HEK293 (cell line): ENCODE data around the gene SLC16A13.
A peak's percentile ranks its signal among the peaks of the same experiment; 100 is the strongest.

ENCODE experiments used
- GLI2 ChIP-seq: fragments of 450-650 bp; formaldehyde crosslinking; IDR thresholded peaks from 2 replicates; pipeline ENCODE4; 2017; ENCODE audit warnings: missing biosample characterization, missing genetic modification characterization, low read depth, borderline replicate concordance
- HOXA7 ChIP-seq: sonication (generic); formaldehyde crosslinking; IDR thresholded peaks from 2 replicates; pipeline ENCODE4 v1.8.1; 2022; ENCODE audit warnings: missing genetic modification reagents, borderline replicate concordance
- HOXC10 ChIP-seq: sonication (generic); formaldehyde crosslinking; IDR thresholded peaks from 2 replicates; pipeline ENCODE4 v1.8.1; 2023; ENCODE audit warnings: mild to moderate bottlenecking, missing genetic modification reagents
- HOXD13 ChIP-seq: sonication (generic); formaldehyde crosslinking; IDR thresholded peaks from 2 replicates; pipeline ENCODE4 v1.8.0; 2022; ENCODE audit warnings: missing genetic modification reagents, borderline replicate concordance
- KLF7 ChIP-seq: fragments of 450-650 bp; formaldehyde crosslinking; IDR thresholded peaks from 2 replicates; pipeline ENCODE4 v1.5.1; 2016; ENCODE audit warnings: missing biosample characterization, missing genetic modification characterization, borderline replicate concordance
- MZF1 ChIP-seq: fragments of 450-650 bp; formaldehyde crosslinking; IDR thresholded peaks from 2 replicates; pipeline ENCODE4 v1.5.1; 2017; ENCODE audit warnings: missing biosample characterization, missing genetic modification characterization, borderline replicate concordance
- OSR2 ChIP-seq: fragments of 450-650 bp; formaldehyde crosslinking; IDR thresholded peaks from 2 replicates; pipeline ENCODE4 v1.5.1; 2016; ENCODE audit warnings: missing biosample characterization, missing genetic modification characterization
- SALL2 ChIP-seq: fragments of 450-650 bp; formaldehyde crosslinking; IDR thresholded peaks from 2 replicates; pipeline ENCODE4 v1.5.0; 2017; ENCODE audit warnings: missing biosample characterization, mild to moderate bottlenecking, missing genetic modification characterization, borderline replicate concordance
- YY2 ChIP-seq: fragments of 450-650 bp; formaldehyde crosslinking; IDR thresholded peaks from 2 replicates; pipeline ENCODE4 v1.5.1; 2016; ENCODE audit warnings: missing biosample characterization, missing genetic modification characterization
- ZIC2 ChIP-seq: fragments of 450-650 bp; formaldehyde crosslinking; IDR thresholded peaks from 2 replicates; pipeline ENCODE4 v1.5.1; 2016; ENCODE audit warnings: missing biosample characterization, missing genetic modification characterization
- ZNF2 ChIP-seq: fragments of 450-650 bp; formaldehyde crosslinking; IDR thresholded peaks from 2 replicates; pipeline ENCODE4 v1.5.1; 2016; ENCODE audit warnings: missing biosample characterization, missing genetic modification characterization
- ZNF211 ChIP-seq: fragments of 450-650 bp; formaldehyde crosslinking; IDR thresholded peaks from 2 replicates; pipeline ENCODE4 v1.5.1; 2016; ENCODE audit warnings: low read depth, missing biosample characterization, missing genetic modification characterization
- ZNF274 ChIP-seq, 2 experiments: fragments of 200-500 bp in 1 of 2; fragments of 450-650 bp in 1 of 2; sonication (Bioruptor generic) in 1 of 2; formaldehyde crosslinking in 1 of 2; IDR thresholded peaks; 2 replicates each; pipeline versions ENCODE4 v1.5.1 to v1.6.1; 2014 to 2016; ENCODE audit warnings: borderline replicate concordance in 1 of 2, inconsistent platforms in 1 of 2, low read length in 1 of 2, missing biosample characterization in 1 of 2, missing genetic modification characterization in 1 of 2
- ZNF335 ChIP-seq: fragments of 450-650 bp; formaldehyde crosslinking; conservative IDR thresholded peaks from 2 replicates; pipeline ENCODE4 v1.5.1; 2016; ENCODE audit warnings: missing biosample characterization, missing genetic modification characterization
- ZNF350 ChIP-seq: fragments of 450-650 bp; formaldehyde crosslinking; IDR thresholded peaks from 2 replicates; pipeline ENCODE4 v1.5.0; 2017; ENCODE audit warnings: missing biosample characterization, mild to moderate bottlenecking, missing genetic modification characterization
- ZNF354C ChIP-seq: fragments of 450-650 bp; formaldehyde crosslinking; IDR thresholded peaks from 2 replicates; pipeline ENCODE4 v1.5.1; 2016; ENCODE audit warnings: missing biosample characterization, missing genetic modification characterization, low read depth, borderline replicate concordance
- ZNF433 ChIP-seq: fragments of 450-650 bp; formaldehyde crosslinking; IDR thresholded peaks from 2 replicates; pipeline ENCODE4 v1.5.1; 2016; ENCODE audit warnings: missing biosample characterization, missing genetic modification characterization, low read depth
- ZNF48 ChIP-seq: fragments of 450-650 bp; formaldehyde crosslinking; IDR thresholded peaks from 2 replicates; pipeline ENCODE4 v1.5.1; 2016; ENCODE audit warnings: missing biosample characterization, missing genetic modification characterization
- ZNF596 ChIP-seq: fragments of 450-650 bp; IDR thresholded peaks from 2 replicates; pipeline ENCODE4 v1.5.0; 2018; ENCODE audit warnings: missing biosample characterization, mild to moderate bottlenecking, missing genetic modification characterization, moderate library complexity
- ZNF626 ChIP-seq: fragments of 450-650 bp; sonication (Bioruptor Pico); formaldehyde crosslinking; IDR thresholded peaks from 2 replicates; pipeline ENCODE4 v1.5.1; 2018; ENCODE audit warnings: missing biosample characterization, missing genetic modification characterization, inconsistent platforms
- ZNF843 ChIP-seq: fragments of 450-650 bp; formaldehyde crosslinking; IDR thresholded peaks from 2 replicates; pipeline ENCODE4 v1.5.1; 2016; ENCODE audit warnings: missing biosample characterization, missing genetic modification characterization
- TF ChIP-seq, protein P1 (sequence below): fragments of 450-650 bp; formaldehyde crosslinking; IDR thresholded peaks from 2 replicates; pipeline ENCODE4 v1.5.1; 2017; ENCODE audit warnings: missing biosample characterization, missing genetic modification characterization
- TF ChIP-seq, protein P2 (sequence below): fragments of 450-650 bp; formaldehyde crosslinking; IDR thresholded peaks from 2 replicates; pipeline ENCODE4 v1.5.1; 2016; ENCODE audit warnings: missing biosample characterization, missing genetic modification characterization
- TF ChIP-seq, protein P3 (sequence below): fragments of 450-650 bp; IDR thresholded peaks from 2 replicates; pipeline ENCODE4 v1.5.1; 2018; ENCODE audit warnings: missing biosample characterization, mild to moderate bottlenecking, missing genetic modification characterization
- TF ChIP-seq, protein P4 (sequence below): fragments of 450-650 bp; formaldehyde crosslinking; optimal IDR thresholded peaks from 2 replicates; pipeline ENCODE3; 2016; ENCODE audit warnings: missing biosample characterization, mild to moderate bottlenecking, missing genetic modification characterization
- TF ChIP-seq, protein P5 (sequence below): fragments of 450-650 bp; formaldehyde crosslinking; IDR thresholded peaks from 2 replicates; pipeline ENCODE4 v1.5.1; 2016; ENCODE audit warnings: missing biosample characterization, missing genetic modification characterization
- TF ChIP-seq, protein P6 (sequence below): fragments of 450-650 bp; formaldehyde crosslinking; IDR thresholded peaks from 2 replicates; pipeline ENCODE4 v1.5.1; 2016; ENCODE audit warnings: missing biosample characterization, missing genetic modification characterization

SLC16A13 gene

DNA sequence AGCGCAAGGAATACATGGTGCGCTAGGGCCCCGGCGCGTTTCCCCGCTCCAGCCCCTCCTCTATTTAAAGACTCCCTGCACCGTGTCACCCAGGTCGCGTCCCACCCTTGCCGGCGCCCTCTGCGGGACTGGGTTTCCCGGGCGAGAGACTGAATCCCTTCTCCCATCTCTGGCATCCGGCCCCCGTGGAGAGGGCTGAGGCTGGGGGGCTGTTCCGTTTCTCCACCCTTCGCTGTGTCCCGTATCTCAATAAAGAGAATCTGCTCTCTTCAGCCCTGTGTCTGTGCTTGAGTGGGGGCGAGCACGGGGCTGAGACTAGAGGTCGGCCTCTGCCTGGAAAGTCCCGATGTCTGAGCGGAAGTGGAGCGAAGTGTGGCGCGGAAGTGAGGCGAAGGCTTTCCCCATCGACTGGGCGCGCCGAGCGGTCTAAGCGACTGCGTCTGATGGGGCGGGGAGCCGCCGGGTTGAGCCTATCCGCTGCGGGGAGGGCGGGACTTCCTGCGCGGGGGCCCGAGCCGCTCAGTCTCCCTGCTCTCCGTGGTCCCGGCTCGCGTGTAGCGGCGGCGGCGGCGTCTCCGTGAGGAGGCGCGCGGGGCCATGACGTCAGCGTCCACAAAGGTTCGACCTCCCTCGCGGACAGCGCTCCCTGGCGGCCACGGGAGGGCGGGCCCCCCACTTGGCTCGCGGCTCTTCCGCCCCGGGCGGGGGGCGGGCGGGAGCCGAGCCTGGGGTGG is 21.4 kb upstream of the SLC16A13 start (continued):
- TF ChIP-seq SALL2 (no peak), MZF1 (peak; percentile 34; the same call in 1 of the 2 replicates), ZNF626 (no peak), ZIC2 (tag by site-specific recombination) (peak; percentile 39; the same call in 1 of the 2 replicates), ZNF350 (tag by site-specific recombination) (no peak), OSR2 (tag by site-specific recombination) (no peak), HOXA7 (CRISPR knock-in tag) (no peak), ZNF211 (tag by site-specific recombination) (no peak), KLF7 (tag by site-specific recombination) (no peak), ZNF354C (no peak), ZNF596 (tag by site-specific recombination) (no peak), ZNF2 (no peak), HOXC10 (CRISPR knock-in tag) (no peak), ZNF433 (tag by site-specific recombination) (no peak), ZNF335 (tag by site-specific recombination) (no peak), ZNF843 (tag by site-specific recombination) (no peak; the same call in 1 of the 2 replicates), HOXD13 (no peak), GLI2 (tag by site-specific recombination) (no peak), ZNF274 (IDR thresholded peaks at IDR 0.05; ENCODE audit: low read length) (no peak), ZNF274 (tag by site-specific recombination; IDR thresholded peaks at IDR 0.05; ENCODE audit: borderline replicate concordance) (no peak), YY2 (tag by site-specific recombination) (no peak), ZNF48 (tag by site-specific recombination) (no peak)
- TF ChIP-seq, protein P1, sequence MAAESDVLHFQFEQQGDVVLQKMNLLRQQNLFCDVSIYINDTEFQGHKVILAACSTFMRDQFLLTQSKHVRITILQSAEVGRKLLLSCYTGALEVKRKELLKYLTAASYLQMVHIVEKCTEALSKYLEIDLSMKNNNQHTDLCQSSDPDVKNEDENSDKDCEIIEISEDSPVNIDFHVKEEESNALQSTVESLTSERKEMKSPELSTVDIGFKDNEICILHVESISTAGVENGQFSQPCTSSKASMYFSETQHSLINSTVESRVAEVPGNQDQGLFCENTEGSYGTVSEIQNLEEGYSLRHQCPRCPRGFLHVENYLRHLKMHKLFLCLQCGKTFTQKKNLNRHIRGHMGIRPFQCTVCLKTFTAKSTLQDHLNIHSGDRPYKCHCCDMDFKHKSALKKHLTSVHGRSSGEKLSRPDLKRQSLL, result peak; percentile 57; the same call in 1 of the 2 replicates
- TF ChIP-seq, protein P2, sequence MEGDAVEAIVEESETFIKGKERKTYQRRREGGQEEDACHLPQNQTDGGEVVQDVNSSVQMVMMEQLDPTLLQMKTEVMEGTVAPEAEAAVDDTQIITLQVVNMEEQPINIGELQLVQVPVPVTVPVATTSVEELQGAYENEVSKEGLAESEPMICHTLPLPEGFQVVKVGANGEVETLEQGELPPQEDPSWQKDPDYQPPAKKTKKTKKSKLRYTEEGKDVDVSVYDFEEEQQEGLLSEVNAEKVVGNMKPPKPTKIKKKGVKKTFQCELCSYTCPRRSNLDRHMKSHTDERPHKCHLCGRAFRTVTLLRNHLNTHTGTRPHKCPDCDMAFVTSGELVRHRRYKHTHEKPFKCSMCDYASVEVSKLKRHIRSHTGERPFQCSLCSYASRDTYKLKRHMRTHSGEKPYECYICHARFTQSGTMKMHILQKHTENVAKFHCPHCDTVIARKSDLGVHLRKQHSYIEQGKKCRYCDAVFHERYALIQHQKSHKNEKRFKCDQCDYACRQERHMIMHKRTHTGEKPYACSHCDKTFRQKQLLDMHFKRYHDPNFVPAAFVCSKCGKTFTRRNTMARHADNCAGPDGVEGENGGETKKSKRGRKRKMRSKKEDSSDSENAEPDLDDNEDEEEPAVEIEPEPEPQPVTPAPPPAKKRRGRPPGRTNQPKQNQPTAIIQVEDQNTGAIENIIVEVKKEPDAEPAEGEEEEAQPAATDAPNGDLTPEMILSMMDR, result peak; percentile 85
- TF ChIP-seq, protein P3, sequence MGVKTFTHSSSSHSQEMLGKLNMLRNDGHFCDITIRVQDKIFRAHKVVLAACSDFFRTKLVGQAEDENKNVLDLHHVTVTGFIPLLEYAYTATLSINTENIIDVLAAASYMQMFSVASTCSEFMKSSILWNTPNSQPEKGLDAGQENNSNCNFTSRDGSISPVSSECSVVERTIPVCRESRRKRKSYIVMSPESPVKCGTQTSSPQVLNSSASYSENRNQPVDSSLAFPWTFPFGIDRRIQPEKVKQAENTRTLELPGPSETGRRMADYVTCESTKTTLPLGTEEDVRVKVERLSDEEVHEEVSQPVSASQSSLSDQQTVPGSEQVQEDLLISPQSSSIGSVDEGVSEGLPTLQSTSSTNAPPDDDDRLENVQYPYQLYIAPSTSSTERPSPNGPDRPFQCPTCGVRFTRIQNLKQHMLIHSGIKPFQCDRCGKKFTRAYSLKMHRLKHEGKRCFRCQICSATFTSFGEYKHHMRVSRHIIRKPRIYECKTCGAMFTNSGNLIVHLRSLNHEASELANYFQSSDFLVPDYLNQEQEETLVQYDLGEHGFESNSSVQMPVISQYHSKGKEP (tag by site-specific recombination), result no peak
- TF ChIP-seq, protein P4, sequence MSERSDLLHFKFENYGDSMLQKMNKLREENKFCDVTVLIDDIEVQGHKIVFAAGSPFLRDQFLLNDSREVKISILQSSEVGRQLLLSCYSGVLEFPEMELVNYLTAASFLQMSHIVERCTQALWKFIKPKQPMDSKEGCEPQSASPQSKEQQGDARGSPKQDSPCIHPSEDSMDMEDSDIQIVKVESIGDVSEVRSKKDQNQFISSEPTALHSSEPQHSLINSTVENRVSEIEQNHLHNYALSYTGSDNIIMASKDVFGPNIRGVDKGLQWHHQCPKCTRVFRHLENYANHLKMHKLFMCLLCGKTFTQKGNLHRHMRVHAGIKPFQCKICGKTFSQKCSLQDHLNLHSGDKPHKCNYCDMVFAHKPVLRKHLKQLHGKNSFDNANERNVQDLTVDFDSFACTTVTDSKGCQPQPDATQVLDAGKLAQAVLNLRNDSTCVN, result peak; percentile 97
- TF ChIP-seq, protein P5, sequence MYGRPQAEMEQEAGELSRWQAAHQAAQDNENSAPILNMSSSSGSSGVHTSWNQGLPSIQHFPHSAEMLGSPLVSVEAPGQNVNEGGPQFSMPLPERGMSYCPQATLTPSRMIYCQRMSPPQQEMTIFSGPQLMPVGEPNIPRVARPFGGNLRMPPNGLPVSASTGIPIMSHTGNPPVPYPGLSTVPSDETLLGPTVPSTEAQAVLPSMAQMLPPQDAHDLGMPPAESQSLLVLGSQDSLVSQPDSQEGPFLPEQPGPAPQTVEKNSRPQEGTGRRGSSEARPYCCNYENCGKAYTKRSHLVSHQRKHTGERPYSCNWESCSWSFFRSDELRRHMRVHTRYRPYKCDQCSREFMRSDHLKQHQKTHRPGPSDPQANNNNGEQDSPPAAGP (tag by site-specific recombination), result no peak; the same call in 1 of the 2 replicates
- TF ChIP-seq, protein P6, sequence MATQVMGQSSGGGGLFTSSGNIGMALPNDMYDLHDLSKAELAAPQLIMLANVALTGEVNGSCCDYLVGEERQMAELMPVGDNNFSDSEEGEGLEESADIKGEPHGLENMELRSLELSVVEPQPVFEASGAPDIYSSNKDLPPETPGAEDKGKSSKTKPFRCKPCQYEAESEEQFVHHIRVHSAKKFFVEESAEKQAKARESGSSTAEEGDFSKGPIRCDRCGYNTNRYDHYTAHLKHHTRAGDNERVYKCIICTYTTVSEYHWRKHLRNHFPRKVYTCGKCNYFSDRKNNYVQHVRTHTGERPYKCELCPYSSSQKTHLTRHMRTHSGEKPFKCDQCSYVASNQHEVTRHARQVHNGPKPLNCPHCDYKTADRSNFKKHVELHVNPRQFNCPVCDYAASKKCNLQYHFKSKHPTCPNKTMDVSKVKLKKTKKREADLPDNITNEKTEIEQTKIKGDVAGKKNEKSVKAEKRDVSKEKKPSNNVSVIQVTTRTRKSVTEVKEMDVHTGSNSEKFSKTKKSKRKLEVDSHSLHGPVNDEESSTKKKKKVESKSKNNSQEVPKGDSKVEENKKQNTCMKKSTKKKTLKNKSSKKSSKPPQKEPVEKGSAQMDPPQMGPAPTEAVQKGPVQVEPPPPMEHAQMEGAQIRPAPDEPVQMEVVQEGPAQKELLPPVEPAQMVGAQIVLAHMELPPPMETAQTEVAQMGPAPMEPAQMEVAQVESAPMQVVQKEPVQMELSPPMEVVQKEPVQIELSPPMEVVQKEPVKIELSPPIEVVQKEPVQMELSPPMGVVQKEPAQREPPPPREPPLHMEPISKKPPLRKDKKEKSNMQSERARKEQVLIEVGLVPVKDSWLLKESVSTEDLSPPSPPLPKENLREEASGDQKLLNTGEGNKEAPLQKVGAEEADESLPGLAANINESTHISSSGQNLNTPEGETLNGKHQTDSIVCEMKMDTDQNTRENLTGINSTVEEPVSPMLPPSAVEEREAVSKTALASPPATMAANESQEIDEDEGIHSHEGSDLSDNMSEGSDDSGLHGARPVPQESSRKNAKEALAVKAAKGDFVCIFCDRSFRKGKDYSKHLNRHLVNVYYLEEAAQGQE (tag by site-specific recombination), result peak; percentile 78; the same call in 1 of the 2 replicates
